HG03108 (cell line): ENCODE measurements around the gene SPRED3.
"Not testable (repeated sequence)": the region's sequence is repeated elsewhere in the genome, so short reads cannot be mapped to it uniquely, and the experiment has no call there.

ENCODE experiments used
- ATAC-seq: cut with Tn5 transposase; IDR thresholded peaks from one replicate; pipeline ENCODE4 v1.9.1; 2021; ENCODE audit warnings: moderate library complexity; ENCODE audit not compliant: unreplicated experiment

Gene SPRED3, protein sequence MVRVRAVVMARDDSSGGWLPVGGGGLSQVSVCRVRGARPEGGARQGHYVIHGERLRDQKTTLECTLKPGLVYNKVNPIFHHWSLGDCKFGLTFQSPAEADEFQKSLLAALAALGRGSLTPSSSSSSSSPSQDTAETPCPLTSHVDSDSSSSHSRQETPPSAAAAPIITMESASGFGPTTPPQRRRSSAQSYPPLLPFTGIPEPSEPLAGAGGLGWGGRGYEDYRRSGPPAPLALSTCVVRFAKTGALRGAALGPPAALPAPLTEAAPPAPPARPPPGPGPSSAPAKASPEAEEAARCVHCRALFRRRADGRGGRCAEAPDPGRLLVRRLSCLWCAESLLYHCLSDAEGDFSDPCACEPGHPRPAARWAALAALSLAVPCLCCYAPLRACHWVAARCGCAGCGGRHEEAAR

GRCh38 chr19:38388349-38389100 is at the start of gene SPRED3:
Gene SPRED3, plus strand, starts transcription at chr19:38388697. Its CDS starts 1,606 bp downstream, at chr19:38390303.
- ATAC-seq = no peak

DNA sequence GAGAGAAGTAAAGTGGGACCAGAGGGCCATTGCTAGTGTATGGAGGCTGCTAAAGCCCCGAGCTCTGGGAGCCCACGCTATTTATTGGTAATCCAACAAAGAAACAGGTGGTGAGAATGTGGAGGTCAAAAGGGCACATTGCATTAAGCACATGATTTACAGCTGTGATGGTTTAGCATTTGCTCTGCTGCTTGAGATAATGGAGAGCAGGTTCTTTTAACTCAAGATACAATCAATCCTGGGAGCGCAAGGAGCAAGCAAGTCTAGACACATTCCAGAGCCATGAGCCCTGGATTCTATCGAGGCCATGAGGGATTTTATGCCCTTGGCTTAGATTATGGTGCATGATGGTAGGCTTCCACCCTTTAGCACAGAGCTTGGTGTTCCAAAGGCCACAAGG is 49.5 kb upstream of the SPRED3 start:
- ATAC-seq = not testable (repeated sequence)

- no peak for ATAC-seq
Observed at GRCh38 chr19:38340927-38341326, 47.6 kb upstream of the SPRED3 start.

DNA sequence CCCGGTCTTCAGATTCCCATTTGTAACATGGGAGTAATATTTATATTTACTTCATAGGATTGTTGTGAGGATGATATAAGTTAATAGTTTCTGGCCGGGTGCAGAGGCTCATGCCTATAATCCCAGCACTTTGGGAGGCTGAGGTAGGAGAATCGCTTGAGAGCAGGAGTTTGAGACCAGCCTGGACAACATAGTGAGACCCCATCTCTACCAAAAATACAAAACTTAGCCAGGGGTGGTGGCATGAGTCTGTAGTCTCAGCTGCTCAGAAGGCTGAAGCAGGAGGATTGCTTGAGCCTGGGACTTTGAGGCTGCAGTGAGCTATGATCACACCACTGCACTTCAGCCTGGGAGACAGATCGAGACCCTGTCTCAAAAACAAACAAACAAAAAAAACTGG is 41.7 kb upstream of the SPRED3 start:
- ATAC-seq = no peak

DNA sequence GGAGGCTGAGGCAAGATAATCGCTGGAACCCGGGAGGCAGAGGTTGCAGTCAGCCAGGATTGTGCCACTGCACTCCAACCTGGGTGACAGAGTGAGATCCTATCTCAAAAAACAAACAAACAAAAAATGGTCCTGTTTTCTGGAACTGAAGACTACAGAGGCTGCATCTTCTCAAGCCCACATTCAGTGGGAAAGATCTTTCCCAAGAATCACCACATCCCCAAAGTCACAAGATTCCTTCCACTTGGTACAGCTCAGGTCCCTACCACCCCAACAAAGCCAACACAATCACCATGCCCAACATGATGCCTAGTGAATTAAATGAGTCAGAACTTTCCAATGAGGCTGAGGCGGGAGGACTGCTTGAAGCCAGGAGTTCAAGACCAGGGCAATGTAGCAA is 37.6 kb upstream of the SPRED3 start:
- no peak for ATAC-seq

GRCh38 chr19:38351865-38352395 is 36.6 kb upstream of the SPRED3 start:
- ATAC-seq = no peak

- no peak for ATAC-seq
Observed at GRCh38 chr19:38352611-38353010, 35.9 kb upstream of the SPRED3 start.

DNA sequence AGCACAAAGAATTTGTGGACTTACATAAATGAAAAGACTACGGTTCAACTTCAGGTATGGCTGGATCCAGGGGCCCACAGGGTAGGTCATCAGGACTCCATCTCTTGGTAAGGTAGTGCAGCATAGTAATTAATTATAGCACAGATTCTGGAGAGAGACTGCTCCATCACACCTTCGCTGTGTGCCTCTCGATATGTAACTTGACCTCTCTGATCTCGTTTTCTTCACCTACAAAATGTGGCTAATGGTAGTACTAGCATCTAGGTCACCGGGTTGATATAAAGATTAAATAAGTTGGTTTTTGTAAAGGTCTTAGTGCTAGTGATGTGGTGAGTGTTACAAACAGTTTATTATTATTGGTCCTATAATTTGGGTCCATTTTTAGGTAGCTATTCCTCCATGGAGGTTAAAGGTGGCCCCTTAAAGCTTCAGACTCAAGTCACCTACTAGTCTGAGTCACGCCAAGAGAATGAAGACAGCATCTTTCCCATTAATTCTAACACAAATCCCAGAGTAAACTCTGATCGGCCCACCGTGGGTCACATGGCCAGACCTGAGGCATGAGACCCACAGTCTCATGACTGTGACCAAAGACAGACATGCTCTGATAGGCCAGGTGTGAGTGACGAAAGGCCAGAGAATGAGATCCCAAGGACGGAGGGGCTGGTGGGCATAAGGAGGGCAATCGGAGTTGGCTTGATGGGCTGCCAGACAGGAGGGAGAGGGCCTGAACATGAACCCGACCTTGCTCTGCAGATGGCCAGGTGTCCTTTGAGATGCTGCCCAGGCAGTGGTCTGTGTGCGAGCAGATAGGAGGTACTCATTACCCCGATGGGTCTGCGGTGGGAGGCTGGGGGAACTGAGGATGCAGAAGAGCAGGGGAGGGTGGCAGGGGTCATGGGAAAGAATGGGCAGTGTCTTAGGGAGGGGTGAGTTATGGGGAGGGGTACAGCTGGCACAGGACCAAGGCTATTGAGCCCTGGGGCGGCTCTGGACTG is 32.5 kb upstream of the SPRED3 start:
- no peak for ATAC-seq

GRCh38 chr19:38358071-38358470 is 30.4 kb upstream of the SPRED3 start:
- ATAC-seq = no peak

DNA sequence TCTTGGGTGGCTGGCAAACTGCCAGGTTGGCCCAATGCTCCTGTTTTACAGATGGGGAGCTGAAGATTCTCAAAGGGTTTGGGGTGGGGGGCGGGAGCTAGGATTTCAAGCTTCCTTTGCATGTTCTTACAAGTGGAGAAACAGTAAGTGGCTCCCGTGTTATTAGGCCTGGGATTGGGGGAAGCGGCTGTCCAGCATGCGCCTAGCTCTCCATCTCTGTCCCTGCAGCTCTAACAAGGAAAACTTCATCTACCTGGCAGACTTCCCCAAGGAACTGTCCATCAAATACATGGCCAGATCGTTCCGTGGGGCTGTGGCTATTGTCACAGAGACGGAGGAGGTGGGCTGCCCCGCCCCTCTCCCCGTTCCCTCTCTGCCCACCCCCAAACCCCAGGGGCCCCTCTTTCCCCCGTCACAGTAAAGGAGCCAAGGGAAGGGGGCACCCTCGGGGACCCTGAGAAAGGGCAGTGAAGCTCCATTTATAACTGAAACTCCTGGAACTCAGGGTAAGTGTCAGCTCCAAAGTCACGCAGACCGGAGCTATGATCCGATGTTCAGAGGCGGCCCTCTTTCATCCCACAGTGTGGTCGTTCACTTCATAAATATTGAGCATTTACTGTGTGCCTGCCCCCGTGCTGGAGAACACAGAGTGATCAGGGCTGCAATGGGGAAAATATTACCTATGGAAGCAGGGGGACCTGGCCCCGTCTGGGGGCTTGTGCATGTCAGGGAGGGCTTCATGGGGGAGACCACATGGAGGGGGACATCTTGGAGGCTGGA is 29.1 kb upstream of the SPRED3 start:
- no peak for ATAC-seq

GRCh38 chr19:38360351-38360750 is 28.1 kb upstream of the SPRED3 start:
- no peak for ATAC-seq

DNA sequence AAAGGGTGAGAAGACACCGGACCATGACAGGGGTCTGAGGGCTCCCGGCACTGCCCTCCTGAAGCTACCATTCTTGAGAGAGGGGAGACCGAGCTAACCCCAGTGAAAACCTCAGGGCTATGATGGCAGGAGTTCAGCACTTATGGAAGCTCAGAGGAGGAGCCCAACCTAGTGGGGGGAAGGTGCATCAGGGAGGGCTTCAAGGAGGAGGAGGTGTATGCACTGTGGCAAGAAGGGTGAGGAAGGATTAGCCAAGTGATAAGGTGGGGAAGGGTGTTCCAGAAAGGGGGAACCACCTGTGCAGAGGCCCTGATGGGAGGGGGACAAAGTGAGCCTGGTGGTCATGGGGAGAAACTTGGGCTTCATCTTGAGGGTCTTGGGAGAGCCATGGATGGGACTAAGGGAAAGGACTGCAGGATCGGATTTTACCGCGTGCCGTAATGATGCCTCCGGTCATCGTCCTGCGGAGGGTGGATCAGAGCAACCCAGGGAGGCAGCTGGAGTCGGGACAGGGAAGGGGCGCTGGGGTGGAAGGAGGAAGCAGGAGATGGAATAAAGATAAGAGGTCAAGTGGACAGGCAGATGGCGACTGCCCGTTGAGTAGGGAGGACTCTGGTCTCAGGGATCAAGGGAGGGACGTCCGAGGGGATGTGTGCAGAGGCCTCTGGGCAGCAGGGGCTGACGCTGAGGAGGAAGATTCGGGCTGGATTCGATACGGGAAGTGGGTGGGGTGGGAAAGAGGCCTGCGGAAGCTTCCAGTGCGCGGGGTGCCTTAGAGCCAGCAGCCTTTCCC is 27.5 kb upstream of the SPRED3 start:
- ATAC-seq = no peak

DNA sequence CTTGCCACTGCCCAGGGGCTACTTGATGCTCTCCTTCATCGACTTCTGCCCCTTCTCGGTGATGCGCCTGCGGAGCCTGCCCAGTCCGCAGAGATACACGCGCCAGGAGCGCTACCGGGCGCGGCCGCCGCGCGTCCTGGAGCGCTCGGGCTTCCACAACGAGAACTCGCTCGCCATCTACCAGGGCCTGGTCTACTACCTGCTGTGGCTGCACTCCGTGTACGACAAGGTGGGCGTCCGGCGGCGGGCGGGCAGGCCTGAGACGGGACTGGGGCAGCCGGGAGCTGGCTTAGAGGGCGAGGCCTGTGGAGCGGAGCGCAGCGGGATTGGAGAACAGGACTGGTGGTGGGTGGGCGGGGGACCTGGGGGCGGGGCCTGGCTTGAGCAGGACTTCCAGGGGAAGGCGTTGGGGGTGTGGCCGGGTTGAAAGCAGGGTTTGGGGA is 26.8 kb upstream of the SPRED3 start:
- peak; percentile 66 for ATAC-seq

- ATAC-seq = peak; percentile 29
Observed at GRCh38 chr19:38362076-38362945, 26.2 kb upstream of the SPRED3 start.

GRCh38 chr19:38362946-38363688 is 25.4 kb upstream of the SPRED3 start:
- ATAC-seq = not testable (repeated sequence)

DNA sequence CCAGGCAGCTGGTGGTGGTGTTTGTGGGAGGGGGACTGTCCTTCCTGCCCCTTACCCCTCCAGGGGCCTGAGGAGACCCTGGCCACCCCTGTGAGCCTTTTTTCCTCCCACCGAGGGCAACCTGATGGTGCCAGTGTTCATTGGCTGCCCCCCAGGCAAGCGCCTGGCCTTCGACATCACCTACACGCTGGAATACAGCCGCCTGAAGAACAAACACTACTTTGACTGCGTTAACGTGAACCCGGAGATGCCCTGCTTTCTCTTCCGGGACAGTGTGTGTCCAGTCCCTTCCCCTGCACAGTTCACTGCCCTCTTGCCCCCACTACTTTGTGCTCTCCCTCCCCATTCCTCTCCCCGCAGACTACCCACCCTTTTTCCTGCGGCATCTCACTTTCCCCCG is 21.5 kb upstream of the SPRED3 start:
- ATAC-seq = no peak

- no peak for ATAC-seq
Observed at GRCh38 chr19:38369584-38369983, 18.9 kb upstream of the SPRED3 start.
